SK-N-MC (cell line): ENCODE measurements around the gene DPF3.

ENCODE experiments used
- EZH2 ChIP-seq: fragments of 200-600 bp; sonication (generic); IDR thresholded peaks from one replicate; pipeline ENCODE4 v1.6.1; 2017; ENCODE audit warnings: antibody characterized with exemption
- POLR2AphosphoS5 ChIP-seq: IDR thresholded peaks from 2 replicates; pipeline ENCODE4 v1.6.1; 2012; ENCODE audit warnings: mild to moderate bottlenecking, low read depth, low read length, borderline replicate concordance

DNA sequence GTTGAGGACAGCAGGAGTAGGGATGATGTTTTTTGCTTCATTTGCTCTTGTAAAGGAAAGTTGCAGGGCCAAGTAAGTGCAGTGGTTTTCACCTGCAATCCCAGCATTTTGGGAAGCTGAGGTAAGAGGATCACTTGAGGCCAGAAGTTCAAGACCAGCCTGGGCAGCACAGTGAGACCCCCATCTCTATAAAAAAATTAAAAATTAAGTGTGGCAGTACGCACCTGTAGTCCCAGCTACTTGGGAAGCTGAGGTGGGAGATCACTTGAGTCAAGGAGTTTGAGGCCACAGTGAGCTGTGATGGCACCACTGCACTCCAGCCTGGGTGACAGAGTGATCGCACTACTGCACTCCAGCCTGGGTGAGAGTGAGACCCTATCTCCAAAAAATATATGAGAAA is 10.8 kb downstream of the DPF3 start:
- TF ChIP-seq POLR2AphosphoS5 (no peak), EZH2 (no peak)
